Activated T-helper 9 cell treated with anti-CD3 and anti-CD28 coated beads, Interleukin-2, amount 50 U/mL, for 16 hours (primary cell): ENCODE data around the gene GNAQ.

Experiments
- DNase-seq: peaks from one replicate; pipeline ENCODE4 v3.0.0-alpha.2; 2020; ENCODE audit warnings: low read depth

The GNAQ gene

GRCh38 chr9:77679661-77680368 lies 351.8 kb downstream of the GNAQ start:
- no peak for DNase-seq

- DNase-seq: no peak
These were observed 352.5 kb downstream of the GNAQ start for GRCh38 chr9:77679088-77679487.

DNA sequence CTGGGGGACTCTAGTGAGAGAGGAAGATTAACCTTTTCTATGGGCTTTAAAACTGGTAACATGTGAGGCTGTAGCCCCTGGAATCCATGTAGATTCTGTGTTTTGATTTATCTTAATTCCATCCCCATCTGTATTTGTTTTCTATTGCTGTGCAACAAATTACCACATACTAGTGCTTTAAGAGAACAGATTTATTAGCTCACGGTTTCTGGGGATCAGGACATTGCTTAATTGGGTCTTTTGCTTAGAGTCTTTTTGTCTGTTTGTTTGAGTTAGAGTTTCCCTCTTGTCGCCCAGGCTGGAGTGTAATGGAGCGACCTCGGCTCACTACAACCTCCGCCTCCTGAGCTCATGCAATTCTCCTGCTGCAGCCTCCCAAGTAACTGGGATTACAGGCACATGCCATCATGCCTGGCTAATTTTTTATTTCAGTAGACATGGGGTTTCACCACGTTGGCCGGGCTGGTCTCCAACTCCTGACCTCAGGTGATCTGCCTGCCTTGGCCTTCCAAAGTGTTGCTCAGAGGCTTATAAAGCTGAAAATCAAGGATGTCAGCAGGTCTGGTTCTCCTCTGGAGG lies 353.6 kb downstream of the GNAQ start:
- no peak for DNase-seq

DNA sequence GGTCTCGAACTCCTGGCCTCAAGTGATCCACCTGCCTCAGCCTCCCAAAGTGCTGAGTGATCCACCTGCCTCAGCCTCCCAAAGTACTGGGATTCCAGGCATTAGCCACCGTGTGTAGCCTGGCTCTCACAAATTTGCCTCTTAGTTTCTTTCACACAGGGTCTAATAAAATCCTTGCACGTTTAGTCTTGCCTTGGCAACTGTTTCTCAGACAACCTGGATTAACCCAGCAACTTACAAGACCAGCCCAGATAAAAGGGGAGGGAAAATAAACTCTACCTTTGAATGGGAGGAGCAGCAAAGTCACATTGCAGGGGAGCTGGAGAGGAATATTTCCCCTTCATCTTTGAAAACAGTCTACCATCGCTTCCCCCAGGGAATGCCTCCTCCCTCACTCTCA lies 354.2 kb downstream of the GNAQ start:
- no peak for DNase-seq

DNA sequence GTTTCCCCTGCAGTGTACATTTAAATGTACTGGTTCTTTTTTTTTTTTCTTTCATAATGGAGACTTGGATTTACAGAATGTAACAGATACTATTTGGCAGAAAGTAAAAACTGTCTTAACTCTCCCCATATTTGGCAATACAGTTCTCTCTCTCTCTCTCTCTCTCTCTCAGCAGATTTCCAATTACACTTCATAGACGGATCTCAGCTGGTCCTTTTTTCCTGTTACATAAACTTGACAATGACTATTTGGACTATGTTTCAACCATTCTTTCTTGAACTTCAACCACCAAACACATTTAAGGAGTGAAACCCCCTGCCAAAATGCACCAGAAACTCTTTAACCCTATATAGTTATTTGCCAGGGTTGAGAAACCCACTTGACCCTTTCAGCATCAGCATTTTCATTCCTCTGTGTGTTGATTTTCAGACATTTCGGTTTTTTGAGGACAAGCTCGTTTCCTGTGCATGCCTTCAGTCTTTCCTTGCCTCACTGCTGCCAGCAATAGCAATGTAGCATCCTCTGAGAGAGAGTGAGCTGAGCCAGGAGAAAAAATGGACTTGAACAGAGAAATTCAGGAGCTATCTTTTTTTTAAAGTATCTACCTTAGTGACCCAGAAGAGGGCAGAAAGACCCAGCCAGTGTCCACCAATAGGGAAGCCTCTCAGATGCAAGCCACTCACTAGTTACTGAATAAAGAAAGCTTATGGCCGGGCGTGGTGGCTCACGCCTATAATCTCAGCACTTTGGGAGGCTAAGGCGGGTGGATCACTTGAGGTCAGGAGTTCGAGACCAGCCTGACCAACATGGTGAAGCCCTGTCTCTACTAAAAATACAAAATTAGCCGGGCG lies 357.4 kb downstream of the GNAQ start:
- DNase-seq: no peak

DNA sequence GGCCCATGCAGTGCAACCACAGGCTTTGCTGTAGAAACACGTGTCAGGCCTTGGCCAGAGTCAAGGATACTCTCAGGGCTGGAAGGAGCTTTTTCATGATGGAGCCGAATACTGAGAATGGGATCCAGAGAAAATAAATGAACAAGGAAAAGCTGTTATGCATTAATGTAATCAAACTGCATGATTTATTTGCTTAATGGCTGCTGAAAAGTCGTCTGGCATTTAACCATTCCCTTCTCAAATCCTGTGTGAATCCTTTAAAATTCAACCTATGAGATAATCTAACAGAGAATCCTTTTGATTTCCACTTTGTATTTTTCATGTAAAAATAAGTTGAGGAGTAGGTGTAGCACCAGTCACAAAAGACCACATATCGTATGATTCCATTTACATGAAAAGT lies 359.4 kb downstream of the GNAQ start:
- DNase-seq: no peak

DNA sequence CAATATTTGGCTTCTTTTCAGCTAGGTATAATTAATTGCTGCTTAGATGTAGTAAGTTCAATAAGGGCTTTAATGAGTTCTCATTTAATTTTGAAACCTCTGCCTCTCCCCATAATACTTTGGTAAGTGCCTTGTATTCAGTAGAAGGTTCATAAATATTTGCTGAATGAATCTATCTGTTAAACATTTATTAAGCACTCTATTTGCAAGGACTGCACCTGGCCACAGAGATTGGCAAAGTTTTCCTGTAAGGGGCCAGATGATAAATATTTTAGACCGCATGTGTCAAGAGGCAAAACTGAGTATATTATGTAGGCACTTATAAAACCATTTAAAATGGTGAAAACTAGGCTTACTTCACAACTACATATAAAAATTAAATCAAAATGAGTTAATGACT lies 364.5 kb downstream of the GNAQ start:
- DNase-seq: no peak
